Tibial artery (tissue), 4 donors: Measurements from ENCODE around the gene LSP1.

Experiments
- DNase-seq, 2 donors: peaks; one replicate each; pipeline ENCODE4 v3.0.0-alpha.2; 2019
- H3K27ac ChIP-seq, 2 donors: fragments of 200-600 bp; sonication (generic) in 1 of 2; 1 replicate in 1 of 2; 2 replicates in 1 of 2; pipeline ENCODE4 v1.5.1; 2018 to 2019; ENCODE audit warnings: mild to moderate bottlenecking in 1 of 2
- H3K27me3 ChIP-seq, 2 donors: fragments of 200-600 bp; sonication (generic) in 1 of 2; one replicate each; pipeline versions ENCODE4 v1.5.1 to v1.6.0; 2016 to 2019
- H3K36me3 ChIP-seq, 3 donors: fragments of 200-600 bp; sonication (generic) in 2 of 3; one replicate each; pipeline ENCODE4 v1.5.1; 2016 to 2019; ENCODE audit warnings: mild to moderate bottlenecking in 2 of 3
- H3K4me1 ChIP-seq, 4 donors: fragments of 200-600 bp; sonication (generic) in 2 of 4; 1 replicate in 3 of 4; 2 replicates in 1 of 4; pipeline ENCODE4 v1.5.1; 2016 to 2019
- H3K4me3 ChIP-seq, 2 donors: fragments of 200-600 bp; sonication (generic) in 1 of 2; 1 replicate in 1 of 2; 2 replicates in 1 of 2; pipeline ENCODE4 v1.5.1; 2018 to 2019; ENCODE audit warnings: mild to moderate bottlenecking in 2 of 2
- H3K9me3 ChIP-seq, 3 donors: fragments of 200-600 bp; sonication (generic) in 1 of 3; one replicate each; pipeline ENCODE4 v1.5.1; 2016 to 2019
- intact Hi-C: fragments of 100-400 bp; cut with DNase I; formaldehyde crosslinking; loops from one replicate; pipeline ENCODE4 v1.15.0; 2023; ENCODE audit warnings: low total_unique reads
- TF ChIP-seq, protein P1 (sequence below), 2 experiments: fragments of 200-600 bp in 1 of 2; fragments of 450-650 bp in 1 of 2; IDR thresholded peaks; one replicate each; pipeline ENCODE4 v1.5.1; 2017 to 2019; ENCODE audit warnings: antibody characterized with exemption in 2 of 2, mild to moderate bottlenecking in 1 of 2, moderate library complexity in 1 of 2

Gene LSP1

DNA sequence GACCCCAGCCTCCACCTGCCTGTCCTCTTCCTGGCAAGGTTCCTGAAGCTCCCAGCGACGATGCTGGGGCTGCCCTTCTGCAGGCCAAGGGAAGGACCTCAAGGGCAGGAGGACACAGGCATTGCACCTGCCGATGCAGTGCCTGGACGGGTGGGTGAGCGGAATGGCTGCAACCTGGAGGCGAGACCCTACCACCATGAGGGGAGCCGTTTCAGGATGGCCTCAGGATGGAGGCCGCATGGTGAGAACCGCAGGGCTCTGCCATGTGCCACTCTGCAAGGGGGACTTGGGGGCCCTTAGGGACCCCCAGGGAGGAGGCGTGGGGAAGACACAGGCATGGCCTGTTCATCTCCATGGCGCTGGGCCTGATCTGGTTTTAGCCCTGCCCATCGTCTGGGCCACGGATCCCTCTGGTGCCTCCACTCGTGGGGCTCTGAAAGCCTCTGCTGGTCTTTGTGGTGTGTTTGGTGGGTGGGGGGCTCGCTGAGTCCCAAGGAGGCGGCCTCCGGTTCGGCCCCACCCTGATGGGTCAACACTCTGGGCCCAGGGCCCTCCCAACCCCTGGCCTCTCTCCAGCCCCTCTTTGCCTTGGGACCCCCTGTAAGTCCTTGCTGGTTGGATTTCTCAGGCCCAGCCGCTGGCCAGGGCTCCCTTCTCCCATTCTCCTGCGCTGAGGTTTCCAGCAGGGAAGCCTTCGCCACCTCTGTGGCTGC lies 1.3 kb upstream of the LSP1 start:
- H3K27ac ChIP-seq, result no peak overlapping the region
- H3K27me3 ChIP-seq, result no peaks in the 10 kb centered on the region
- no peaks in the 10 kb centered on the region for H3K36me3 ChIP-seq
- no peaks in the 10 kb centered on the region for H3K9me3 ChIP-seq
- intact Hi-C loops, result no loop called here
- TF ChIP-seq, protein P1, sequence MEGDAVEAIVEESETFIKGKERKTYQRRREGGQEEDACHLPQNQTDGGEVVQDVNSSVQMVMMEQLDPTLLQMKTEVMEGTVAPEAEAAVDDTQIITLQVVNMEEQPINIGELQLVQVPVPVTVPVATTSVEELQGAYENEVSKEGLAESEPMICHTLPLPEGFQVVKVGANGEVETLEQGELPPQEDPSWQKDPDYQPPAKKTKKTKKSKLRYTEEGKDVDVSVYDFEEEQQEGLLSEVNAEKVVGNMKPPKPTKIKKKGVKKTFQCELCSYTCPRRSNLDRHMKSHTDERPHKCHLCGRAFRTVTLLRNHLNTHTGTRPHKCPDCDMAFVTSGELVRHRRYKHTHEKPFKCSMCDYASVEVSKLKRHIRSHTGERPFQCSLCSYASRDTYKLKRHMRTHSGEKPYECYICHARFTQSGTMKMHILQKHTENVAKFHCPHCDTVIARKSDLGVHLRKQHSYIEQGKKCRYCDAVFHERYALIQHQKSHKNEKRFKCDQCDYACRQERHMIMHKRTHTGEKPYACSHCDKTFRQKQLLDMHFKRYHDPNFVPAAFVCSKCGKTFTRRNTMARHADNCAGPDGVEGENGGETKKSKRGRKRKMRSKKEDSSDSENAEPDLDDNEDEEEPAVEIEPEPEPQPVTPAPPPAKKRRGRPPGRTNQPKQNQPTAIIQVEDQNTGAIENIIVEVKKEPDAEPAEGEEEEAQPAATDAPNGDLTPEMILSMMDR (IDR thresholded peaks at IDR 0.05), result no peak
- no peak for DNase-seq
- H3K4me3 ChIP-seq, result no peak overlapping the region
- H3K4me1 ChIP-seq, result no peaks in the 10 kb centered on the region

DNA sequence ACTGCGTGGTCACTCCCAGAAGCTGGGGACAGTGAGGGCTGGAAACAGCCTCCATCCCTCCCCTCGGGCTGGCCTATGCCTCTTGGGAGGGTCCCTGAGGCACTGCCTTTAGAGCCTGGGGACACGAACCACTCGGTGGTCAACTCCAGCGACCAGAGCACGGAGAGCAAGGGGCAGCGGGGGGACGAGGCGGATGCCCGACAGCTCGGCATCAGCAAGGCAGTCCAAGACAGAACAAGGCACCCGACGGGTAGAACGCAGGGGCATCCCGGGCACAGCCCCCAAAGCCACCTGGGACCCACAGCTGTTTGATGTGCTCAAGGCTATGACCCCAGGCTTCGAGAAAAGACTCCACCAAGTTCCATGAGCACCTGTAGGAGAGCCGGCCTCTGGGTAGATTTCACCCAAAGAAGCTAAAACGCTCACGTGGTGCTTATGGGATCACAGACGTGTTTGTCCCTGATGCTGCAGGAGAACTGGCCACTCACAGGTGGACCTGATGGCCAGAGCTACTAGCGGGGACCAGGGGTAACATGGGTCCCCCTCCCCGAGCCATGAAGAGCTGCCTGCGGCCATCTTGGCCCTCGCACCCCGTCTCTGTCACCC lies 510 bp upstream of the LSP1 start:
- Histone ChIP-seq H3K27ac (no peak overlapping the region), H3K4me3 (no peak overlapping the region), H3K36me3 (no peaks in the 10 kb centered on the region), H3K27me3 (no peaks in the 10 kb centered on the region), H3K9me3 (no peaks in the 10 kb centered on the region), H3K4me1 (no peaks in the 10 kb centered on the region)
- TF ChIP-seq, protein P1 (IDR thresholded peaks at IDR 0.05), result no peak
- intact Hi-C loops, result no loop called here
- no peak for DNase-seq

DNA sequence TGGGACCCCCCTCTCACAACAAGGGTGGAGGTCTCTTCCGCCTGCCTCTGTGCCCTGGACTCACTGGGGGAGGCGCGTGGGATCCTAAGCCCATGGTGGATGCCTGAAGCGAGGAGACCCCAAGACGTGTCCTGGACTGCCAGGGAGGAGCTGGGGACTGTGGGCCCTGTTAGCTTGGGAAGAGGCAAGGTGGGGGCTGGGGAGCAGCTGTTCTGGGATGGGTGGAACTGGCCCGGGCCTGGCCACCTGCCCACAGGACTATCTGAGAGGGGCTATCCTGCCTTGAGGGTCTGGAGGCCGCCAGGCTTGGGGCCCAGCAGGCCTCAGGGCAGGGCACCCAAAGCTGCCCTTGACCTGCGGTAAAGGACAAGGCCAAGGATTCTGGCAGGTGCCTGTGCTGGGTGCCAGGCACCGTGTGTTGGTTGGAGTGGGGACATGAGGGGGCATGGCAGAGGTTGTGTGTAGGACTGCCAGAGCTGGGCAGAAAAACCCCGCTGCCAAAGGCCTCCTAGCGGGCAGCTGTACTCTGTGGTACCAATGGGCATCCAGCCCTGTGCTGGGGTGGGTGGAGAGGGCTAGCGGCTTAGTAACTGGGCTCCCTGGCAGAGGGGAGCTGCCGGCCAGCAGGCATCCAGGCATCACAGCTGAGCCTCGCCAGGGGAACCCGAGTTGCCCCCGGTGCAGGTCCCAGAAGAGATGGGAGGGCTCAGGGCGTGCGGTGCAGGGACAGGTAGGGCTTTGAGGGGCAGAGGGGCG lies 670 bp downstream of the LSP1 start:
- intact Hi-C loops, result no loop called here
- Histone ChIP-seq H3K9me3 (no peaks in the 10 kb centered on the region), H3K36me3 (no peaks in the 10 kb centered on the region), H3K4me3 (peak overlapping the region in 1 of 2 donors; percentile 22), H3K4me1 (no peaks in the 10 kb centered on the region), H3K27ac (no peak overlapping the region), H3K27me3 (no peaks in the 10 kb centered on the region)
- TF ChIP-seq, protein P1 (IDR thresholded peaks at IDR 0.05), result no peak
- DNase-seq, result no peak

DNA sequence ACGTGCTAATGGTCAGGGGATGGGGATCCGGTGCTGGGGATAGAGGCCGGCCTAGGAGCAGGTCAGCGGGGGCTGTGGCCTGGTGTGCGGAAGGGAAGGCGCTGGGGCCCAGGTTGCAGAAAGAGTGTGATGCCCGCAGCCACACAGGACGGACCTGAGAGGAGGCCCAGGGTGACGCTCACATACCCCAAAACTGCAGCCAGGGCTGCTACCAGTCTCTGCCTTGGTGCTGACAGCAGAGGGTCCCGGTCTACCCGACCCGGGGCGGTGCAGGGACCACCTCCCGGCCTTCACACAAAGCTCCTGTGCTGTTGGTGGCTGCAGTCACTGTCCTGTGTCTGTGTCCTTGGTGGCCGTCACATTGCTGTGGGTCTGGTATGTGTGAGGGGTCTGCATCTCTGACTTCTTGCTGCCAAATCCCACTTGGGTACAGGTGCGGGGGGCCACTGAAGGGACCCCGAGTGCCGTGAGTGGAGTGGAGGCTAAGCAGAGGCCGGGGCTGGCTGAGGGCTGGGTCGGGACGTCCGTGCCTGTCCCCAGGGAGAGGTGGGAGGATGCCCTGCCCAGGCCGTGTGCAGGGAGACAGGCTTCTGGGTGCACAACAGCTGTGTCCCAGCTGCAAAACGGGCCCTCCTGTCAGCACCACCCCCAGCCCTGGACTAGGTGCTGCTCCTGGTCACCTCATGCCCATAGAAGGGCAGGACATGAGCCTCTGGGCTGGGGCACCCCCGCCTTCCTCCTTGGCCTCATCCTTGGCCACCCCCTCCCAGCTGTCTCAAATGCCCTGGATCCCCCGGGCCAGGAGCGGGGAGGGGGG lies 1.5 kb downstream of the LSP1 start:
- Histone ChIP-seq H3K36me3 (no peaks in the 10 kb centered on the region), H3K4me1 (no peaks in the 10 kb centered on the region), H3K27me3 (no peaks in the 10 kb centered on the region), H3K4me3 (no peak overlapping the region), H3K9me3 (no peaks in the 10 kb centered on the region), H3K27ac (no peak overlapping the region)
- intact Hi-C loops, result no loop called here
- TF ChIP-seq, protein P1 (IDR thresholded peaks at IDR 0.05), result no peak
- no peak for DNase-seq
